GM12891 (cell line): ENCODE data around the gene ZC3H4.

ENCODE experiments used
- PAX5 ChIP-seq: IDR thresholded peaks from 2 replicates; pipeline ENCODE4 v1.6.1; 2011; ENCODE audit warnings: low read length, moderate library complexity, mild to moderate bottlenecking; ENCODE audit not compliant: insufficient read depth, severe bottlenecking
- POLR2A ChIP-seq: IDR thresholded peaks from 2 replicates; pipeline ENCODE4 v1.6.1; 2011; ENCODE audit warnings: low read depth, low read length, control low read depth
- POLR2AphosphoS5 ChIP-seq: IDR thresholded peaks from 2 replicates; pipeline ENCODE4 v1.6.1; 2011; ENCODE audit warnings: low read depth, low read length, control low read depth
- POU2F2 ChIP-seq: IDR thresholded peaks from 2 replicates; pipeline ENCODE4 v1.6.1; 2011; ENCODE audit warnings: low read depth, mild to moderate bottlenecking, control low read depth, low read length, moderate library complexity
- SPI1 ChIP-seq: IDR thresholded peaks from 2 replicates; pipeline ENCODE4 v1.6.1; 2011; ENCODE audit warnings: low read depth, low read length, control low read depth
- TAF1 ChIP-seq: IDR thresholded peaks from 2 replicates; pipeline ENCODE4 v1.6.1; 2011; ENCODE audit warnings: low read depth, low read length, control low read depth

- no peak for TF ChIP-seq POLR2A
- no peak for TF ChIP-seq POLR2AphosphoS5
- no peak for TF ChIP-seq SPI1
- no peak for TF ChIP-seq POU2F2
- no peak for TF ChIP-seq TAF1
- TF ChIP-seq PAX5 = no peak
Observed at GRCh38 chr19:47089767-47090350, 23.7 kb downstream of the ZC3H4 start.
